GM19239 (cell line): ENCODE results near the gene TTC22.
"Not testable (repeated sequence)": the region's sequence is repeated elsewhere in the genome, so short reads cannot be mapped to it uniquely, and the experiment has no call there.

ENCODE experiments used
- DNase-seq: peaks from one replicate; pipeline ENCODE4 v3.0.0; 2011; ENCODE audit warnings: low spot score; ENCODE audit not compliant: insufficient read length
- FAIRE-seq: peaks from 2 replicates; lab custom pipeline; 2011; peaks lifted over from hg19 to GRCh38; lab: Jason Lieb, UNC

TTC22 gene

DNA sequence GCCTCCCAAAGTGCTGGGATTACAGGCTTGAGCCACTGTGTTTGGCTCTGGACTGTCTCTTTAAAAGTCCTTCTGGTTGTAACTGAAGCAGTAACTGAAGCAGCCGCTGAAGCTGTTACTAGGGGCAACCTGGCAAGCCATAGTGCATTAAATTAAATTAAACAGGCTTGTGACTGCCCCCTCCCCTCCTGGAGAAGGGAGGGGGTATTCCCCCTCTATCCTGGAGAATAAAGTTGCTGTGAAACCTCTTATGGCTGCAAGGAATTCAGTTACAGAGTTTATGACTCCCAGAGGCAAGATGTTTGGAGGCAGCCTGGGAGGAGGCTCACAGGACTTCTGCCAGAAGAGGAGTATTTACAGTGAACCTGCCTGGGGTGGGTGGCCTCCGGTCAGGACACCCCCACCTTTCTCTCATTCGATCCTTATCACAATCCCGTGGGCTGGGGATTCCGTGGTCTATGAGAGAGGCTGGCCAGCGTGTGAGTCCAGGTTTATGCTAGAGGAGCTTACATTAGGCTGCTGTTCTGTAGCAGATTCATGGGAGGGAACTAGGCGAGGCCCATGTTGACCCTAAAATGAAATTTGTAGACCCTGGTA, 8.3 kb downstream of the TTC22 start:
- DNase-seq, result no peak

GRCh38 chr1:54791880-54792522, 9.1 kb downstream of the TTC22 start:
- FAIRE-seq, result peak; percentile 62
- no peak for DNase-seq

More for the DNA sequence above, 8.3 kb downstream of the TTC22 start:
- no peak for FAIRE-seq

GRCh38 chr1:54788459-54788858, 12.7 kb downstream of the TTC22 start:
- FAIRE-seq, result no peak
- no peak for DNase-seq

- DNase-seq (no peak), FAIRE-seq (no peak)
Observed at GRCh38 chr1:54787604-54788003, 13.5 kb downstream of the TTC22 start.

DNA sequence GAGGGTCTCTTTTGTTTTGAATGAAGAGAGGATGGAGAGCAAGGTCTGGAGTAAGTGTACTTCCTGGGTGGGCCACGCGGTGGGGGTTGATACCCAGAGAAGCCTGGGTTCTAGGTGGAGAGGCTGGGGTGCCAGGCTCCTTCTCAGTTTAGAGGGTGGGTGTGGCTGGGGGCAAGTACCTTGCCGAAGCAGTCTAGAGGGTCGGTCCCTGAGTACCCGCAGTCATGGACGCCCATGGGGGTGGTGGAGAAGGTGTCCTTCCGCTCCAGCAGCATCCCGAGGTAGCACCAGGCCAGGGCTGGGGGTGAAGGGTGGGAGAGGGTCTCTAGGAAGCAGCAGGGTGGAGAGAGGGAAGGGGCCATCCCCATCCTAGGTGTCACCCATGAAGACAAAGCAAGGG, 14.3 kb downstream of the TTC22 start:
- no peak for FAIRE-seq
- DNase-seq, result no peak

DNA sequence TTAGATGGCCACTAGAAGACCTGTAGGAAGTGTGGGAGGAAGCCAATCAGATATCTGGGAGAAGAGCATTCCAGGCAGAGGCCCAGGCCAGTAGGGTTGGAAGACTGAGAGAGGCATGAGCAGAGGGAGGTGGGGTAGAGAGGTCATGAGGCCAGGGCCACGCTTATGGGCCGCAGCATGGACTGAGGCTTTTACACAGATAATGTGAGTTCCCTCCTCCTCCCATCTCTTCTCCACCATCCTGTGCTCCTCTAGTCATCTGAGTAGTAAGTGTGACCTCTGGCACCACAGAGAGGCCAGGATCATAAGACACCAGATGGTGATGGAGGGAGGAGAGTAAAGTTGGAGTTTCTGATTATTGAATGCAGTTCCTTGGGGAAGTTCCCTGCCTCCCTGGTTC, 17.1 kb downstream of the TTC22 start:
- no peak for FAIRE-seq

DNA sequence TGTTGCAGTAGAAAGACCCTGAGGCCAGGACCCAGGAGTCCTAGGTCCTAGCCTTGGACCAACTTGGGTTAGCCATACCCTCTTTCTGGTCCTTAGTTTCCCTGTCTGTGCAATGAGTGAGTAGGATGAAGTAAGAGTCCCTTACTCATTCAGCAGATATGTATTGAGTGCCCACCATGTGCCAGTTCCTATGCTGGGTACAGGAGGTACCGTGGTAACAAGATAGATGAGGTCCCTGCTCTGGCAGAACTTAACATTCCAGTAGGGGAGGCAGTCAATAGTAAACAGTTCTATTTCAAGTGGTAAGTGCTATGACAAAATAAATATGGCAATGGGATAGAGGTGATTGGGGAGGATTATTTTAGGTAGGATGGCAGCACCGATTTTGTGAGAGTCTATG, 18.5 kb downstream of the TTC22 start:
- DNase-seq, result no peak
- no peak for FAIRE-seq

More for the DNA sequence above, 17.1 kb downstream of the TTC22 start:
- DNase-seq, result no peak

DNA sequence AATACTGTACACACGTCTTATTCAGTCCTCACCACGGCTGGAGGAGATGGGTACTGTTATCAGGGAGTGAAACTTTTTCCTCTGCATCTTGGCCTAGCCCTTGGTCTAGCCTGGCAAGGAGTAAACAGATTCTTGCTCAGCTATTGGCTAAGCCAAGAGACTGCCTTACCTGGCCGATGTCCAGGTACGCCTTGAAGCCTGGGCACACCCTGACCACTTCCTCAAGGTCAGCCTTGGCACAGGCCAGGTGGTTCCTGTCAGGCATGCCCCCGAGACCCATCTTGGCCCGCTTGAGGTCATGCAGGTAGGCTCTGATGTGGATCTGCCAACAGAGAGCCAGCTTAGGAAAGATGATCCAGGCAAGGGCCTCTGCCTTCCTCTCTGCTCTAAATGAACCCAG, 19.0 kb downstream of the TTC22 start:
- DNase-seq, result no peak
- no peak for FAIRE-seq

- FAIRE-seq (no peak), DNase-seq (no peak)
Observed at GRCh38 chr1:54781023-54781723, 19.9 kb downstream of the TTC22 start.

DNA sequence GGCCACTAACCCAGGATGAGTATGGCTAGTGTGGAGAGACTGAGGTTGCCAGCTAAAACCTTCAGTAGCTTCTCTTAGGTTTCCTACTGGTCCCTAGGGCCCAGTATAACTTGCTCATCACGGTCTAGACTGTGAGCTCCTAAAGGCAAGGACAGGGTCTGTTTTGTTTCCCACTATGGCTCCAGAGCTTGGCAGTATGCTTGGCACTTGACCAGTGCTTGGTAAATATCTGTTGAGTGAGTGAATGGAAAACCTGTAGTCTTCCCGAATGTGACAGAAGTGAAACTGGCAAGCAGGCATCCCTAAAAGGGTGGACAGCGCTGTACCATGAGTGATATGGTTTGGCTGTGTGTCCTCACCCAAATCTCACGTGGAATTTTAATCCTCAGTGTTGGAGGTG, 23.7 kb downstream of the TTC22 start:
- no peak for FAIRE-seq

DNA sequence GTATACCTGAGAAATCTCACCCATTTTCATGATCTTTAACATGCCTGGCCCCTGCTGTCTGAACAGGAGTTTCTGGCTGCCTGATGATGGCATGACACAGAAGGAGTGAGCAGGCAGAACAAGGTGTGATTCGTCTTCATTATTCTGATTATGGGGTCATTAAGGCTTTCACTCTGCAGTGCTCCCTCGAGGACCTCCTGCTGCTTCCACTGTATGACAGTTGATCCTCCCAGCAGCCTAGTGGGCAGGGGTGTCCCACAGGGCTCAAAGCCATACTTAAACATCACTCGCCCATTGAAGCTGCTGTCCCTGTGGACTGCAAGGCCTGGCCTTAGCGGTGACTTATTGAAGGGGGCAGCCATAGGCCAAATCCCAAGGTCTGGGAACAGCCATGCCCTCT, 24.1 kb downstream of the TTC22 start:
- FAIRE-seq, result no peak

More for the DNA sequence above, 23.7 kb downstream of the TTC22 start:
- no peak for DNase-seq

GRCh38 chr1:54775828-54776721, 25.0 kb downstream of the TTC22 start:
- DNase-seq, FAIRE-seq: not testable (repeated sequence)

More for the DNA sequence above, 24.1 kb downstream of the TTC22 start:
- no peak for DNase-seq

DNA sequence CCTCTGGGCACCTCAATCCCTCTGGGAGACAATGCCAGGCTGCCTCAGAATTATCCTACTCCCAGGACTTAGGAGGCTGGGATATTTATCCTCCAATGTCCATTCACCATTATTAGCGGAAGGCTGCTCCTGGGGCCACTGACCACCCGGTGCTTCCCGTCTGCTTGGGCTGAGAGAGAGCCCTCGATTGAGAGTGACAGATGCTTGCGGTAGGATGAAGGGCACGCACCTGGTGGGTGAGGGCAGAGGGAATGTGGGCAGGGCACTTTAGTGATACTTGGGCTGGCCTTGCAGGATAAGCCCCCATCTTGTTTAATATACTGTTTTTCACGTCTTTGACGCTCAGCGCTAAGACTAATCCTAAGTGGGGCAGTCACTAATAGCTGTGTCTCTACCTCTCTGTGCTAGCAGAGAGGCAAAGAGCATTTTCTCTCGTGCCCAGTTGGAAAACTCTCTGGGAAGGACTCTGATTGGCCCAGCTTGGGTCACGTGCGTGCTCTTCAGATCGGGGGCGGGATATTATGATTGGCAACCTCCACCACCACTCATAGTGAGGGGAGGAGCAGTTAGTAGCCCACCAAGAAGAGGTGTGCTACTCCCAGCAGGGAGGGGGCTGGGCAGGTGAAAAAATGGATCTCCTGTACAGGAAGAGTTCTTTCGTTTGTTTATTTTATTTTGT, 26.2 kb downstream of the TTC22 start:
- no peak for DNase-seq
- no peak for FAIRE-seq

- DNase-seq (no peak), FAIRE-seq (no peak)
Observed at GRCh38 chr1:54772951-54773350, 28.2 kb downstream of the TTC22 start.

DNA sequence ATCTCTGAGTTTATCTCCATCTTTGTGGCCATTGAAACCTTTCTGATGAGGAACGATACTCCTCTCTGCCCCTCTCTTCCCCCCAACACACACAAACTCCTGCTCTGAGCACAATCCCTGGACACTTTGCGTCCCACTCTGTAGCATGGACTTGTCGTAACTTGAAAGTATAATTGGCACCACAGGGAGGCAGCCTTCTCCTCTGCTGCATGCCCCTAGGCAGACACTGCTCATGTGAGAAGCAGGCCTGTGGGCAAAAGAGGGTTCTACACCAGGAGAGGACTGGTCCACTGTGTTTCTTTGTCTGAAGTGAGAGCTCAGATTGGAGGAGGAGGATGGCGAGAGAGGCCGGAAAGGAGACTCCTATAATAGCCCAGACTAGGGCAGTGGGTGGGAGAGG, 33.0 kb downstream of the TTC22 start:
- DNase-seq (no peak), FAIRE-seq (no peak)

GRCh38 chr1:54767526-54767925, 33.6 kb downstream of the TTC22 start:
- DNase-seq (no peak), FAIRE-seq (no peak)

DNA sequence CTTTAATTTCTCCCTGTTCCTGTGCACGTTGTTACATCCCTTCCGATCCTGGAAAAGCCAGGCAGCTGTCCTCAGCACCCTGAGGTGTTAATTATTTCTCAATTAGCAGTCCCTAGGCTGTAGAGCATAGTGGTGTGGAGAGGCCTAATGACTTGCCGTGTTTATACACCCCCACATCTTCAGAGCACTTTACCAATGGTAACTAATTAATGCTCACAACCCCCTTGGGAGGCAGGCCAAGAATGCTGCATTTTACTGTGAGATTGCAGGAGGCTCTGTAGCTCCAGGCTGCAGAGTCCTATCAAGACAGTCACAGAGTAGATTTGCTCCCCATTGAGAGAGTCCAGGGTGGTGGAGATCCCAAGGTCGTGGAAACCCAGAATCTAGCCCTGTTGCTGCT, 34.4 kb downstream of the TTC22 start:
- FAIRE-seq, result no peak
- no peak for DNase-seq

- DNase-seq (no peak), FAIRE-seq (no peak)
Observed at GRCh38 chr1:54764922-54765561, 36.1 kb downstream of the TTC22 start.

- peak; percentile 97 for DNase-seq
- FAIRE-seq, result peak; percentile 99
Observed at GRCh38 chr1:54764133-54764921, 36.8 kb downstream of the TTC22 start, which contains the start of gene PARS2. TSS of gene PARS2 (minus strand) at chr1:54764523. CDS start at chr1:54759161, 5,362 bp downstream.
